Measurements from ENCODE around the gene B3GALT5.

Gene B3GALT5

GRCh38 chr21:39604951-39605350, 7.8 kb upstream of the B3GALT5 start:
- DNase-seq (ENCODE audit: low read depth): no peak

GRCh38 chr21:39610703-39611102, 2.0 kb upstream of the B3GALT5 start:
- DNase-seq (ENCODE audit: low read depth): no peak

GRCh38 chr21:39611551-39612190, 1.1 kb upstream of the B3GALT5 start:
- no peak for DNase-seq (ENCODE audit: low read depth)

DNA sequence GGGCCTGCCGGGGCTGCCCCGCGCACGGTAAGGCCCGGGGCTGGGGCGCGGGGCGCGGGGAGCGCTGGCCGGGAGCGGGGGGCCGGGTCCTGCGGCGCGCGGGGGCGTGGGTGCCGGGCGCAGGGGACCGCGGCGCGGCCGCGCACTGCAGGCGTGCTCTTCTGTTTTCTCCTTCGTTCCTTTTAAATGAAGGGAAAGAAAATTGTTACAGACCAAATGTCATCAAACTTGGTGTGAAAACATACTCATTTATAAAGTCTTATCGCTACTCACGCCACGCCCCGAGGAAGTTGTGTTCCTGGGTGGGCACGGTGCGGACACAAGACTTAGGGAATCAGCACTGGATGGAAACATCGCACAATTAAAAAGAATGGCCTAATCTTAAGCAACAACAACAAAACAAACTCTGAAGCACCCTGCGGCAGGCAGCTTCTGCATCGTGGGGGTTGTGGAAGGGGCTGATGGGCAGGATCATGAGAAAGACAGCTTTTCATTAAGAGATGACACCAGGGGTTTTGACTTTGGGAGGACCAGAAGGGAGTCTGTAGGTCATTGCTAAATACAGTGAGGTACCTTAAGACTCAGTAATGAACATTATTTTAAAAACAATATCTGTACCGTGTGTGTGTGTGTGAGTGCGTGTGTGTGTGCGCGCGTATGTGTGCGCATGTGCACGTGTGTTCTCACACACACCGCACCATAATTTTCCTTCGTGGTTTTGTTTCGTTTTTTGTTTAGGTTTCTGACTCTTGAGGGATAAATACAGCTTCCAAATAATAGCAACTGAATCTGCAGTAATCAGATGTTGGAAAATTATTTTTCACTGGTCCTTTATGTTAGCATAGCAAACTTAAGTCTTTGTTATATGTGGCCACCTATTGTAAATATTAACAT, 548 bp downstream of the B3GALT5 start:
- no peak for DNase-seq (ENCODE audit: low read depth)

GRCh38 chr21:39616211-39616772, 3.6 kb downstream of the B3GALT5 start:
- no peak for DNase-seq (ENCODE audit: low read depth)

DNA sequence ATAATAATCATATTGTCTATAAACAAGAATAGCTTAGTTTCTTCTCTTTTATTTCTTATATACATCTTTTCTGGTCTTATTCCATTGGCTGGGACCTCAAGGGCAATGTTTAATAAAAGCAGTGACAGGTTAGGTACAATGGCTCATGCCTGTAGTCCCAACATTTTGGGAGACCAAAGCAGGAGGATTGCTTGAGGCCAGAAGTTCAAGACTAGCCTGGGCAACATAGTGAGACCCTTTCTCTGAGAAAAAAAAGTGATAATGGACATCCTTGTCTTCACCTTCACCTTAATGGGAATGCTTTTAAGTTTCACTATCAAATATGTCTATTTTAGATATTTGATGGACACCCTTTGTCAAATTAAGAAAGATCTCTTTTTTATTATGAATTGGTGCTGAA, 8.1 kb downstream of the B3GALT5 start:
- no peak for DNase-seq (ENCODE audit: low read depth)

DNA sequence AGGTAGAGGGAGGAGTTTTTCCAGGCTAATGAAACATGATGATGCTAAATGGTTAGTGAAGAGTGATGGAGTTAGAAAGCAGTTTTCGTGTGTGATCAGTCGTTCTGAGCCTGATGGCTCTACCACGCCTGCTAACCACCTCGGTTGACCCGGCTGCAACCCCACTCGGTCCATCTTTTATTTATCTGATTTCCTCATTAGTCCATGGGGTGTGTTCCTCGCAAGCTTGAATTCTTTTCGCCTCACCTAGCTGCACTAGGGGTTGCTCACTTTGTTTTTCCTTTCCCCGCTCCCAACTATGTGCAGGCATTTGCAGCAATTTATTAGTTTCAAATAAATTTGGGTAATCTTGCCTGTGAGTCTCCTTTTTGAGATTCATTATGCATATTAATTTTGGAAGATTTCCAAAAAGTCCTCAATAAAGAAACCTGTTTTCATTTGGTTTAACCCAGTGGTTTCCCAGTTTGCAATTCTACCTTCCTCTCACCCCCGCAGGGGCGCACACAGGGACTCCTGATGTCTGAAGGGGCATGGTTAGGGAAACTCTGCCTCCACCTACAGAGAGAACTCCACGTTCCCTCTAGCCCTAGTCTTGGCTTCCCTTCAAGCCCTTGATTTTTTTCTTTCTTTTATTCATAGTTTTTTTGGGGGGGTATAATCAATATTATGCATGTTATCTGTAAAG, 12.6 kb downstream of the B3GALT5 start:
- DNase-seq (ENCODE audit: low read depth): no peak

DNA sequence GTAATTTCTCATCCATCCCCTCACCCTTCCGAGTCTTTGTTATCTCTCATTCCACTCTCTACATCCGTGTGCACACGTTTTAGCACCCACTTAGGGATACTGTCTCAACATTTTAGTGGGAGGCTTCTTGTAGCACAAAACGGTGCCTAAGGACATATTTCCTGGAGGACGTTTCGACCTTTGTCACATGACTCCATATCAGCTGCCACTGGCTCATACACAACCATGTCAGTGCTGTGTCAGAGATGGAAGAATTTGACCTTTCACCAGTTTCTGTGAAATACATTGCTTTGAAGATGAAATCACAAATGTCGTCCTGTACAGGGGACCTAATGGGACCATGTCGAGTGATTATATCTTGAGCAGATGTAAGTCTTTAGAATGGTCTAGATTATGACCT, 15.6 kb downstream of the B3GALT5 start:
- DNase-seq (ENCODE audit: low read depth): no peak

DNA sequence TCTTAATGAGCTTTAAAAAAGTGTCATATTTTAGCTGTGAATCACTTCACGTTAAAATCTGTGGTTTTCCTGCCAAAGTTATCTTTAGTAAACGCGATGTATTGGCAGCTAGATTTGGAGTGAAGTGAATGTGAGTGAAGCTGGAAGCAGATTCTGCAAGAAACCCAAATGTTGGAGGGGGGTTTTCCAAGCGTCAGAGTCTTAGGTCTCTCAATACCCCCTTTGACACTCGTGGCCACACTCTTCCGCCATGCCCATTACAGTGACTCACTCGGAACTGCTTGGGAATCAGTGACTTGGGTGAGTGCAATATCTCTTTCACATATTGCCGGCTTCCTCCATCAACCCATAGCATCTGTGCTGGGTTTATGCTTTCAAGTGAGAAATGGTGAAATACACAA, 17.5 kb downstream of the B3GALT5 start:
- no peak for DNase-seq (ENCODE audit: low read depth)

GRCh38 chr21:39630827-39631226, 18.1 kb downstream of the B3GALT5 start:
- no peak for DNase-seq (ENCODE audit: low read depth)

- DNase-seq (ENCODE audit: low read depth): no peak
Measured at GRCh38 chr21:39631842-39632562, 19.3 kb downstream of the B3GALT5 start.

GRCh38 chr21:39632796-39633442, 20.2 kb downstream of the B3GALT5 start:
- no peak for DNase-seq (ENCODE audit: low read depth)

DNA sequence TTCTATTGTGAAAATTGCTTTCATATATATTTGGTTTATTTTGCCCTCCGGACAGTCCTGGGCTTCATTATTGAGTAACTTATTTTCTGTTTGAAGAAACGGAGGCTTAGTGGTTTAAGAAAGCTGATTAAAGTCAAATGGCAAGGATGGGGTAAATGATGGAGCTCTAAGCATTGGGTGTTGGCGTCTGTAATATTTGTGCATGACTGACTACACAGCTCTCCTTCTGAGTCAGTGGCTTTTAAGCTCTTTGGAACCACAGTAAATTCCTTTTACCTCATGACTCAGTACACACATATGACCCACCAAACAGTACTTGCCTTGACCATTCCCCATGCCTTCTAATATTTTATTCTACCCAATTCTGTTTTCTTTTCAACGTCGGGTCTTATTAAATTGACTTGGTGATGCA, 21.0 kb downstream of the B3GALT5 start:
- DNase-seq (ENCODE audit: low read depth): no peak

DNA sequence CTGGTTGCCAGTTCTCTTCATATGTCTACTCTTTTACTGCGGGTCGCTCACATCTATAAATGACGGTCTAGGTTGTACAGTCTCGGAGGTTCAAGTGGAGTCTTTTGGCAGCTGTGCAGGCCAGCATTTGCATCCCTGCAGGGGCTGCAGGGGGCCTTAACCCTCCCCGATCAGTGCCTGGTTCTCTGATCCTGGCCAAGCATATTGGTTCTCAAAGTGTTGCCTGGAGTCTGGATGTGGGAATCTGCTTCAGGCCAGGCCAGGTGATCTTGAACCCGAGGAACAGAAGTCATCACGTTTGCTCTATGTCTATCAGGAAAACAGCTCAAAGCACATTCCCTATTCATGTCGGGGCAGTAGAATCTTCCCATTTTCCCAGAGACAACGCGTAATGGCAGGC, 21.8 kb downstream of the B3GALT5 start:
- DNase-seq (ENCODE audit: low read depth): no peak

DNA sequence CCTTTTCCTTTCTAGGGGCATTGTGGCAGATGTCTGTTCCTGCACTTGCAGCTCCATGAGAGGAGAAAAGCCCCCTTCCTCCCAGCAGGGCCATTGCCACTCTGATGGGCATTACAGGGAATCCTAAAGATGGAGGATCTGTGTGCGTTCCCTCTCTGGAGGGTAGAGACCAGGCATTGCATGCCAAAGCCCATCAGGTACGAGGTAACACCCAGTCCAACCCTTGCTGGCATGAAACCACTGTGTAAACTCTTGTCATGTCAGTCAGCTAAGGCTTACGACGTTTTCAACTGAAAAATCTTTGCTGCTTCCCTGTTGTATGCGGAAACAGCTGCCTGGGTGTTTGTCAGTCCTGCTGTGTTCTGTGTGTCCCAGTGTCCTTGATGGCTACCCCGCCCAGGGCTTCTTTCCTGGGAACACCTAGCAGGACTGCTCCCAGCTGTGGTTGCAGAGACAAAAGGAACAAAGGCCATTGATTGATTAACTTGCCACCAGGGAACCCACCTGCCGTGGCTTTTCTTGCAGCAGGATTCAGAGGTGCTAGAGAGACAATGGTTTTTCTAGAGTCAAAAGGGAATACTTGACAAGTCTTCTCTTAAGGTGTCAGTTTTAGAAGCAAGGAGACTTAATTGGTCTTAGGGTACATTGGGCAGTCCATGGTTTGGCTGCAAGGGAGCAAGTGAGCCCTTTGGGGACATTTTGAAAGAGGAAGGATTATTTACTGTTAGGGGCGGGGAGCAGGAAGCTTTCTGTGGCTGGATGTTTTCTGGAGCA, 24.6 kb downstream of the B3GALT5 start:
- no peak for DNase-seq (ENCODE audit: low read depth)

- no peak for DNase-seq (ENCODE audit: low read depth)
Measured at GRCh38 chr21:39637971-39638240, 25.2 kb downstream of the B3GALT5 start.

DNA sequence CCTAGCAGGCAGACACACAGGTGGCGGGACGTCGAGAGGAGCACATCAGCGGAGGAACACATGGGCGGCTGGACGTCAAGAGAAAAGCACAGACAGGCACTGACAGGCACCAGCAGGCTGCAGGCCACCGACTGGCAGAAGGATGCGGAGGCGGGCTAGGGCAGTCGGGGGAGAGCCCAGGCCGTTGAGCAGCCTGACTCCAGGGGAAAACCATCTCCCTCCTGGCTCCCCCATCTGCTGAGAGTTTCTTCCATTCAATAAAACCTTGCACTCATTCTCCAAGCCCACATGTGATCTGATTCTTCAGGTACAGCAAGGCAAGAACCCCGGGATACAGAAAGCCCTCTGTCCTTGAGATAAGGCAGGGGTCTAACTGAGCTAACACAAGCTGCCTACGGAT, 25.5 kb downstream of the B3GALT5 start:
- no peak for DNase-seq (ENCODE audit: low read depth)

DNA sequence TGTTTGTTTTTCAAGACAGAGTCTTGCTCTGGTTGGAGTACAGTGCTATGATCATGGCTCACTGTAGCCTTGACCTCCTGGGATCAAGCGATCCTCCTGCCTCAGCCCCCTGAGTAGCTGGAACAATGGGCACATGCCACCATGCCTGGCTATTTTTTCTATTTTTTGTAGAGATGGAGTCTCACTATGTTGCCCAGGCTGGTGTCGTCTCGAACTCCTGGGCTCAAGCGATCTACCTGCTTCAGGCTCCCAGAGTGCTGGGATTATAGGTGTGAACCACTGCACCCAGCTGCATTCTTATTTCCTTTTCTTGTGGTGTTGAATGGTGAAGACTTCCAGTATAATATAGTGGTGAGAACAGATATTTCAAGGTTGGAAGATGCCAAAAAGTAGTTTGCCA, 28.0 kb downstream of the B3GALT5 start:
- DNase-seq (ENCODE audit: low read depth): no peak

- DNase-seq (ENCODE audit: low read depth): no peak
Measured at GRCh38 chr21:39641827-39642450, 29.2 kb downstream of the B3GALT5 start.

GRCh38 chr21:39644062-39644560, 31.4 kb downstream of the B3GALT5 start:
- no peak for DNase-seq (ENCODE audit: low read depth)
